ENCODE data around the gene SCFD2.

DNA sequence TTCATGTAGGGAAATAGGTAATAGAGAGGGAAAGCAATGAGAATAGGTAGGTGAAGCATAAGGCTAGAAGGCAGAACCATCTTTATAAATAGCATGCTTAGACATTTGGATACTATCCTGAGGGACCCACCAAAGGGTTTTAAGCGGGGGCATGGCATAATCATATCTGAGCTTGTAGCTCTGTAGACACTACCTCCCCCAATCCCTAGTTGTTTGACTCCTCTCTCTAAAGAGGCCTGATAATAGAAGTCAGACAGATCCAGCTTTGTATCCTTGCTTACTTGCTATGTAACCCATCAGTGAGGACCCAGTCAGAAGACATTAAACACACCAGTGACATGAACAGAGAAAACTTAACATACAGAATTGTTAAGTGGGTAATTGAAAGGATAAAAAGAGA lies 58.7 kb downstream of the SCFD2 start:
- no peak for TF ChIP-seq EZH2 (IDR thresholded peaks at IDR 0.05; ENCODE audit: borderline replicate concordance, low read length)
- TF ChIP-seq CTCF (IDR thresholded peaks at IDR 0.05; ENCODE audit: low read length), result no peak
